KBM-7 (cell line): ENCODE results near the gene USP9Y.
"Not testable (repeated sequence)": the region's sequence is repeated elsewhere in the genome, so short reads cannot be mapped to it uniquely, and the experiment has no call there.

Experiments
- DNase-seq: peaks from one replicate; pipeline ENCODE4 v3.0.0-alpha.2; 2015
- in situ Hi-C: fragments of 300-500 bp; cut with MboI; formaldehyde crosslinking; loops from 2 replicates; pipeline ENCODE4 v1.14.3; 2020; ENCODE audit warnings: low sequenced_read_pairs, low pct_unique_long_range_greater_than_20kb, mixed read lengths

The USP9Y gene, protein sequence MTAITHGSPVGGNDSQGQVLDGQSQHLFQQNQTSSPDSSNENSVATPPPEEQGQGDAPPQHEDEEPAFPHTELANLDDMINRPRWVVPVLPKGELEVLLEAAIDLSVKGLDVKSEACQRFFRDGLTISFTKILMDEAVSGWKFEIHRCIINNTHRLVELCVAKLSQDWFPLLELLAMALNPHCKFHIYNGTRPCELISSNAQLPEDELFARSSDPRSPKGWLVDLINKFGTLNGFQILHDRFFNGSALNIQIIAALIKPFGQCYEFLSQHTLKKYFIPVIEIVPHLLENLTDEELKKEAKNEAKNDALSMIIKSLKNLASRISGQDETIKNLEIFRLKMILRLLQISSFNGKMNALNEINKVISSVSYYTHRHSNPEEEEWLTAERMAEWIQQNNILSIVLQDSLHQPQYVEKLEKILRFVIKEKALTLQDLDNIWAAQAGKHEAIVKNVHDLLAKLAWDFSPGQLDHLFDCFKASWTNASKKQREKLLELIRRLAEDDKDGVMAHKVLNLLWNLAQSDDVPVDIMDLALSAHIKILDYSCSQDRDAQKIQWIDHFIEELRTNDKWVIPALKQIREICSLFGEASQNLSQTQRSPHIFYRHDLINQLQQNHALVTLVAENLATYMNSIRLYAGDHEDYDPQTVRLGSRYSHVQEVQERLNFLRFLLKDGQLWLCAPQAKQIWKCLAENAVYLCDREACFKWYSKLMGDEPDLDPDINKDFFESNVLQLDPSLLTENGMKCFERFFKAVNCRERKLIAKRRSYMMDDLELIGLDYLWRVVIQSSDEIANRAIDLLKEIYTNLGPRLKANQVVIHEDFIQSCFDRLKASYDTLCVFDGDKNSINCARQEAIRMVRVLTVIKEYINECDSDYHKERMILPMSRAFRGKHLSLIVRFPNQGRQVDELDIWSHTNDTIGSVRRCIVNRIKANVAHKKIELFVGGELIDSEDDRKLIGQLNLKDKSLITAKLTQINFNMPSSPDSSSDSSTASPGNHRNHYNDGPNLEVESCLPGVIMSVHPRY (N-terminal part only)

GRCh38 chrY:12701181-12701695 lies at the start of gene USP9Y:
Gene USP9Y (plus strand): TSS chrY:12701231. CDS start chrY:12709448, 8,217 bp downstream.
- in situ Hi-C loops: no loop called here
- no peak for DNase-seq

DNA sequence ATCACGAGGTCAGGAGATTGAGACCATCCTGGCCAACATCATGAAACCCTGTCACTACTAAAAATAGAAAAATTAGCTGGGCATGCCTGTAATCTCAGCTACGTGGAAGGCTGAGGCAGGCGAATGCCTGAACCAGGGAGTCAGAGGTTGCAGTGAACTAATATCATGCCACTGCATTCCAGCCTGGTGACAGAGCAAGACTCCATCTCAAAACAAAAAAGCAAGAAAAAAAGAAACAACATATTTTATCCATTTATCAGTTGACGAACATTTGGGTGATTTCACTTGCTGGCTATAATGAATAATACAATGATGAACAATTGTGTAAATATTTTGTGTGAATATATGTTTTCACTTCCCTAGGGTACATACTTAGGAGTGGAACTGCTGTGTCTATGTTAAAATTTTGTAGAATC lies 49.4 kb upstream of the USP9Y start:
- in situ Hi-C loops: no loop called here
- no peak for DNase-seq

GRCh38 chrY:12661745-12662681 lies 39.0 kb upstream of the USP9Y start:
- in situ Hi-C loops: no loop called here
- peak; percentile 90 for DNase-seq

- DNase-seq: peak; percentile 81
- in situ Hi-C loops: no loop called here
Measured at GRCh38 chrY:12662745-12663591, 38.1 kb upstream of the USP9Y start.

GRCh38 chrY:12663845-12664244 lies 37.2 kb upstream of the USP9Y start:
- DNase-seq, in situ Hi-C loops: not testable (repeated sequence)

DNA sequence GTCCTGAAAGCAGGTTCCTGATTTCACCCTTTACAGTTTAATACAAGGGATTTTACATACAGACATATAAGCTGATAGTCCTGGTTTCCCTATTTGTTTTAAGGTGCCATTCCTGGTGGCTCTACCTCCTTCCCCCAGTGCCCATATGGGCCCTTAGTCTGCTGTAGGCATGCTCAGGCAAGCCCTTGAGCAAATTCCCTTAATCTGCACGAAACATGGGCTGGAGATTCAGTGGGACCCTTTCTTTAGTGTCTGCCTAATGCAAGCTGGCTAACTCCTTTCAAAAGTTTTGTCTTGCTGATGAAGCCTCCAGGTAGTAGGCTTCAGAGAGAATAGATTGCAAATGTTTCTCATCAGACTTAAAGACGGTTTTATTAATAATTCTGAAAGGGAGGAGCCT lies 22.9 kb upstream of the USP9Y start:
- DNase-seq: no peak
- in situ Hi-C loops: no loop called here

GRCh38 chrY:12681535-12681934 lies 19.5 kb upstream of the USP9Y start:
- in situ Hi-C loops: no loop called here
- no peak for DNase-seq

DNA sequence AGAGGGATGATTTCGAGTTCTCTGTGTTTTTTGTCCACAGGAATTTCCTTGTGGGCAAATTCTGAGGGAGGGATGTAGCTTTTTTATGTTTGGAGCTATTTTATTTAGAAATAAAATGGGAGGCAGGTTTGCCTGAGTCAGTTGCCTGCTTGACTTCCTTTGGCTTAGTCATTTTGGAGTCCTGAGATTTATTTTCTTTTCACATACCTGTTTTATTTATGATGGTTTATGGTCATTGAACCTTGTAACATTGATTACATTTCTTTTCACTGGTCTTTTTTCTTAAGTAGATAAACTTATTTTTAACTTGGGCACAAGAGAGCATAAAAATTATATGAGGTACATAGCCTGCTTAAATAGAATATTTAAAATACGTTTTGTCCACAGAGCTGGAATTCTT lies 12.7 kb upstream of the USP9Y start:
- no peak for DNase-seq
- in situ Hi-C loops: no loop called here

DNA sequence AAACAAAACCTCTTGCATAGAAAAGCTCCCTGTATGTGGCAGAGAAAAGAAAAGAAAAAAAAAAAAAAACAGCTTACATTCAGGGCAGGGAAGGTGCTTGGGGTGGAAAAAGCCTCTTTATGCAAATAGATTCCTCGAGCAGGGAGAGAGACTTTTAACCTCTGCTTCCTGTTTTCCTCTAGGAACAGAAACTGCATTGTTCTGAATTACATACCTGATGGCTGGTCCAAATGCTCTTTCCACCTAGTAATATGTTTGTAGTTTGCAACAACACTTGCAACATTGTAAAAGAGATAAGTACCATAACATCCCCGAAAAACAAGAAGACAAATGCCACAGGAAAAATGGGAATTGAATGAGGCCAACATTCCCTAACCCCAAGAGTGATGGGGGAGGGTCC lies 944 bp upstream of the USP9Y start:
- in situ Hi-C loops: no loop called here
- no peak for DNase-seq

- DNase-seq: no peak
- in situ Hi-C loops: no loop called here
Measured at GRCh38 chrY:12702174-12702573, 1.1 kb downstream of the USP9Y start.

DNA sequence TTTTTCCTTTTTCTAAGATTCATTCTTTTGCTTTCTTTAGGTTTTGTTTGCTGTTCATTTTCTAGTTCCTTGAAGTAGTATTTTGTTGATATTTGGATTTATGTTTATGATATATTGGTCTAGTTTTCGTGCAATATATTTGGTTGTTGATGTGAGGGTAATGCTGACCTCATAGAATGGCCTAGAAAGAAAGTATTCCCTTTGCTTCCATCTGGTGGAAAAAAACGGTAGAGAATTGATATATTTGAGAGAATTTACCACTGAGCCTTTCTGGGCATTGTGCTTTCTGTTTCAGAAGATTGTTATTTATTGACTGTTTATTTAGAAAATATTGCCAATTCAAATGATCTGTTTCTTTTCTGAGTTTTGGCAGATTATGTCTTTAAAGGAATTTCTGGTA lies 9.4 kb downstream of the USP9Y start:
- in situ Hi-C loops: no loop called here
- no peak for DNase-seq

GRCh38 chrY:12715376-12715775 lies 14.3 kb downstream of the USP9Y start:
- DNase-seq: no peak
- in situ Hi-C loops: no loop called here

- in situ Hi-C loops: no loop called here
- no peak for DNase-seq
Measured at GRCh38 chrY:12729746-12730145, 28.7 kb downstream of the USP9Y start.

- no peak for DNase-seq
- in situ Hi-C loops: no loop called here
Measured at GRCh38 chrY:12733625-12734024, 32.6 kb downstream of the USP9Y start.

GRCh38 chrY:12734051-12734450 lies 33.0 kb downstream of the USP9Y start:
- in situ Hi-C loops: no loop called here

GRCh38 chrY:12741414-12741813 lies 40.4 kb downstream of the USP9Y start:
- in situ Hi-C loops: no loop called here
- DNase-seq: no peak

More at GRCh38 chrY:12734051-12734450, 33.0 kb downstream of the USP9Y start:
- no peak for DNase-seq

DNA sequence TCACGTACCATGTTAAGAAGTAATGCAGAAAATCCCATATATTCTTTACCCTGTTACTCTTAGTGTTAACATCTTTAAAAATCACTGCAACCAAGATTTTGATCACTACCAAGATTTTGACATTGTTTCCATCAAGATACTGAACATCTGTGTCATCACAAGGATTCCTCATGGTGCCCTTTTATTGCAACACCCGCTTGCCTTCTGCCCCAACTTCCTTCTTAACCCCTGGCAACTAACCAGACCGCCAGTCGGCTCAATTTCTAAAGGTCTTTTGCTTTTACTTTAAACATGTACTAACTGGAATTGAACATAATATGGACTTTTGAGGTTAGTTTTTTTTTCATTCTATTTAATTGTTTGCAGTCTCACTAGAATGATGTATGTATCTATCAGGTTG lies 41.7 kb downstream of the USP9Y start:
- in situ Hi-C loops: no loop called here
- DNase-seq: no peak

GRCh38 chrY:12744091-12744490 lies 43.1 kb downstream of the USP9Y start:
- DNase-seq: no peak
- in situ Hi-C loops: no loop called here
